ENCODE data around the gene DMGDH. TPM values are rescaled to one million over a fixed set of nuclear protein-coding genes. Genes with fewer than 3 reads are reported as not detected.

Gene DMGDH
- total and polyA plus RNA-seq, 10 of the 15 experiments (the other 5 are each of a cell fraction or from before 2014, with no cell fraction given) = 0.22 to 1.5 (median 0.44) TPM; not detected in 3

DNA sequence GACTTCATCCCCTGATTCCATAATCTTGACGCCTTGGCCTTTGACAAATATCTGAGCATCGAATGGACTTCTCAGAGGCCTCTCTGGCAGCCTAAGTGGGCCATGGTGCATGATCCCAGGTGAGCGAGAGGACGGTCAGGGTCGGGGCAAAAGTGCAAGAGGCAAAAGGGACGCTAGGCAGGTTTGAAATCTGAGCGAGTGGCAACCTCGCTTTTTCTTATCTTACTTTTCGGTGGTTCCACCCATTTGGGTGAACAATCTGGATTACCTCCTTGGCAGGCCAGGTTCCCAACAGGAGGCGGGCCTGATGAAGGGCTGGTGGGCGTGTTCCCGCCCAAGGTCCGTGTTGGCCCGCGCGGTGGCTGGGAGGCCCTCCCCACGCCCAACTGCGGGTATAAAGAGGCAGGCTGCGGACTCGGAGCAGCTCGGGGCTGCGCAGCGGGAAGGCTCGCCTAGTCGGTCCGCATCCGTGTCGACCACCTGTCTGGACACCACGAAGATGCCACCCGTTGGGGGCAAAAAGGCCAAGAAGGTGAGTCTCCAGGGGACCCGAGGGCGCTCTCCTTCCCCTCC, 42.0 kb upstream of the DMGDH start, which contains the start of gene BHMT (continued):
- TF ChIP-seq REST (IDR thresholded peaks at IDR 0.05; ENCODE audit: low read depth, low read length) (no peak), TARDBP (IDR thresholded peaks at IDR 0.05; ENCODE audit: borderline replicate concordance) (no peak), TBL1XR1 (IDR thresholded peaks at IDR 0.05; ENCODE audit: low read depth, low read length) (no peak), NR2F1 (conservative IDR thresholded peaks at IDR 0.05) (no peak)

GRCh38 chr5:79109527-79110492, 40.3 kb upstream of the DMGDH start:
- in situ Hi-C loops (cut with MboI) (no loop called here), intact Hi-C loops (cut with micrococcal nuclease; ENCODE audit: unreplicated experiment) (loop anchor here (1.0 kb wide), 1 partner anchor 85 kb away; no protein-coding TSS in a partner anchor)
- H3K79me2 ChIP-seq (ENCODE audit: control insufficient read depth, insufficient read depth, low read length) = no peaks in the 10 kb centered on the region
- POLR2A ChIA-PET = interaction anchor here (0.6 kb wide), 1 partner anchor 11 kb away, joined by 4 read pairs; no protein-coding TSS in a partner anchor
- H3K9me3 ChIP-seq (replicated peaks; ENCODE audit: control insufficient read depth, insufficient read depth, low read length) = no peaks in the 10 kb centered on the region
- SMC1A ChIA-PET (ENCODE audit: uncharacterized antibody, unreplicated experiment) = interaction anchor here (0.6 to 5.7 kb wide), 3 partner anchors 85 to 210 kb away, joined by 3 to 30 read pairs (median 5); no protein-coding TSS in a partner anchor
- BruUV-seq (replicated peaks) = no TSS peak
- no peak overlapping the region for H3K27ac ChIP-seq (ENCODE audit: control insufficient read depth, insufficient read depth)
- H4K20me1 ChIP-seq (ENCODE audit: control insufficient read depth, insufficient read depth) = no peaks in the 10 kb centered on the region
- 37% methylated on average over 15 of the region's 15 CpGs for WGBS (ENCODE audit: insufficient coverage, insufficient replicate concordance, low lambda C conversion rate, missing lambda C conversion rate)
- H3K9ac ChIP-seq (ENCODE audit: control insufficient read depth, insufficient read depth, low read length) = no peak overlapping the region
- FAIRE-seq (no peak), DNase-seq (ENCODE audit: low read depth, low spot score) (no peak), ATAC-seq (peak; percentile 75)
- no peaks in the 10 kb centered on the region for H3K36me3 ChIP-seq (ENCODE audit: control insufficient read depth in 2 of 2, insufficient read depth in 2 of 2, low read length in 1 of 2)
- H3K27me3 ChIP-seq (replicated peaks in 1 of 2; ENCODE audit: control insufficient read depth in 2 of 2, insufficient read depth in 2 of 2, low read length in 1 of 2) = peaks cover 4 to 8% of the 10 kb centered on the region in 2 experiments
- RAD21 ChIA-PET (ENCODE audit: unreplicated experiment) = interaction anchor here (1.2 kb wide), 1 partner anchor 85 kb away, joined by 3 read pairs; no protein-coding TSS in a partner anchor
- H3K4me3 ChIP-seq = no peak overlapping the region
- H3K4me2 ChIP-seq (ENCODE audit: control insufficient read depth, insufficient read depth) = no peak overlapping the region
- CTCF ChIA-PET = interaction anchor here (1.0 to 5.7 kb wide), 3 partner anchors 88 to 209 kb away, joined by 3 to 84 read pairs (median 3); no protein-coding TSS in a partner anchor
- no peak overlapping the region for H2AFZ ChIP-seq (ENCODE audit: control insufficient read depth, low read depth, low read length)
- no peaks in the 10 kb centered on the region for H3K4me1 ChIP-seq (ENCODE audit: control insufficient read depth, insufficient read depth, low read length)
- TF ChIP-seq CHD2 (IDR thresholded peaks at IDR 0.05; ENCODE audit: borderline replicate concordance, low read depth, low read length) = no peak
- TF ChIP-seq SMC3 (IDR thresholded peaks at IDR 0.05; ENCODE audit: borderline replicate concordance, low read length) = peak; percentile 53; the same call in 1 of the 2 replicates
- no peak for TF ChIP-seq FOXM1 (IDR thresholded peaks at IDR 0.05; ENCODE audit: low read depth, low read length)
- TF ChIP-seq, protein P1, sequence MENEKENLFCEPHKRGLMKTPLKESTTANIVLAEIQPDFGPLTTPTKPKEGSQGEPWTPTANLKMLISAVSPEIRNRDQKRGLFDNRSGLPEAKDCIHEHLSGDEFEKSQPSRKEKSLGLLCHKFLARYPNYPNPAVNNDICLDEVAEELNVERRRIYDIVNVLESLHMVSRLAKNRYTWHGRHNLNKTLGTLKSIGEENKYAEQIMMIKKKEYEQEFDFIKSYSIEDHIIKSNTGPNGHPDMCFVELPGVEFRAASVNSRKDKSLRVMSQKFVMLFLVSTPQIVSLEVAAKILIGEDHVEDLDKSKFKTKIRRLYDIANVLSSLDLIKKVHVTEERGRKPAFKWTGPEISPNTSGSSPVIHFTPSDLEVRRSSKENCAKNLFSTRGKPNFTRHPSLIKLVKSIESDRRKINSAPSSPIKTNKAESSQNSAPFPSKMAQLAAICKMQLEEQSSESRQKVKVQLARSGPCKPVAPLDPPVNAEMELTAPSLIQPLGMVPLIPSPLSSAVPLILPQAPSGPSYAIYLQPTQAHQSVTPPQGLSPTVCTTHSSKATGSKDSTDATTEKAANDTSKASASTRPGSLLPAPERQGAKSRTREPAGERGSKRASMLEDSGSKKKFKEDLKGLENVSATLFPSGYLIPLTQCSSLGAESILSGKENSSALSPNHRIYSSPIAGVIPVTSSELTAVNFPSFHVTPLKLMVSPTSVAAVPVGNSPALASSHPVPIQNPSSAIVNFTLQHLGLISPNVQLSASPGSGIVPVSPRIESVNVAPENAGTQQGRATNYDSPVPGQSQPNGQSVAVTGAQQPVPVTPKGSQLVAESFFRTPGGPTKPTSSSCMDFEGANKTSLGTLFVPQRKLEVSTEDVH (IDR thresholded peaks at IDR 0.05; ENCODE audit: low read depth, partially characterized antibody) = no peak
- no peak for TF ChIP-seq MTA2 (IDR thresholded peaks at IDR 0.05; ENCODE audit: low read depth)
- TF ChIP-seq RAD21 (IDR thresholded peaks at IDR 0.05; ENCODE audit: insufficient read depth, low read depth, low read length) = peak; percentile 41
- TF ChIP-seq, protein P2, sequence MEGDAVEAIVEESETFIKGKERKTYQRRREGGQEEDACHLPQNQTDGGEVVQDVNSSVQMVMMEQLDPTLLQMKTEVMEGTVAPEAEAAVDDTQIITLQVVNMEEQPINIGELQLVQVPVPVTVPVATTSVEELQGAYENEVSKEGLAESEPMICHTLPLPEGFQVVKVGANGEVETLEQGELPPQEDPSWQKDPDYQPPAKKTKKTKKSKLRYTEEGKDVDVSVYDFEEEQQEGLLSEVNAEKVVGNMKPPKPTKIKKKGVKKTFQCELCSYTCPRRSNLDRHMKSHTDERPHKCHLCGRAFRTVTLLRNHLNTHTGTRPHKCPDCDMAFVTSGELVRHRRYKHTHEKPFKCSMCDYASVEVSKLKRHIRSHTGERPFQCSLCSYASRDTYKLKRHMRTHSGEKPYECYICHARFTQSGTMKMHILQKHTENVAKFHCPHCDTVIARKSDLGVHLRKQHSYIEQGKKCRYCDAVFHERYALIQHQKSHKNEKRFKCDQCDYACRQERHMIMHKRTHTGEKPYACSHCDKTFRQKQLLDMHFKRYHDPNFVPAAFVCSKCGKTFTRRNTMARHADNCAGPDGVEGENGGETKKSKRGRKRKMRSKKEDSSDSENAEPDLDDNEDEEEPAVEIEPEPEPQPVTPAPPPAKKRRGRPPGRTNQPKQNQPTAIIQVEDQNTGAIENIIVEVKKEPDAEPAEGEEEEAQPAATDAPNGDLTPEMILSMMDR (IDR thresholded peaks at IDR 0.05 in 2 of 3, conservative IDR thresholded peaks at IDR 0.05 in 1 of 3; ENCODE audit: control insufficient read depth in 2 of 3, extremely low read depth in 1 of 3, insufficient read depth in 1 of 3, low read depth in 3 of 3, low read length in 3 of 3) = peak; percentile 55 to 68 (median 68)

Data from GM12878 (cell line).